ENCODE measurements around the gene SMURF1.
"Not testable (repeated sequence)": the region's sequence is repeated elsewhere in the genome, so short reads cannot be mapped to it uniquely, and the experiment has no call there.

SMURF1 gene

GRCh38 chr7:99118077-99118476 lies 25.8 kb downstream of the SMURF1 start:
- no peak for DNase-seq

GRCh38 chr7:99116144-99116543 lies 27.8 kb downstream of the SMURF1 start:
- no peak for DNase-seq

- DNase-seq = no peak
Observed at GRCh38 chr7:99115379-99115778, 28.5 kb downstream of the SMURF1 start.

GRCh38 chr7:99112979-99113378 lies 30.9 kb downstream of the SMURF1 start:
- DNase-seq = no peak

GRCh38 chr7:99112097-99112496 lies 31.8 kb downstream of the SMURF1 start:
- DNase-seq = no peak

GRCh38 chr7:99111591-99111990 lies 32.3 kb downstream of the SMURF1 start:
- DNase-seq = no peak

- no peak for DNase-seq
Observed at GRCh38 chr7:99109108-99110051, 34.5 kb downstream of the SMURF1 start.

GRCh38 chr7:99108613-99109012 lies 35.3 kb downstream of the SMURF1 start:
- DNase-seq = no peak

- no peak for DNase-seq
Observed at GRCh38 chr7:99106821-99107241, 37.1 kb downstream of the SMURF1 start.

- DNase-seq = no peak
Observed at GRCh38 chr7:99106411-99106810, 37.5 kb downstream of the SMURF1 start.

GRCh38 chr7:99105756-99106155 lies 38.2 kb downstream of the SMURF1 start:
- DNase-seq = no peak

GRCh38 chr7:99104631-99105030 lies 39.3 kb downstream of the SMURF1 start:
- DNase-seq = no peak

- not testable (repeated sequence) for DNase-seq
Observed at GRCh38 chr7:99103836-99104235, 40.1 kb downstream of the SMURF1 start.

- no peak for DNase-seq
Observed at GRCh38 chr7:99102809-99103690, 40.9 kb downstream of the SMURF1 start.

GRCh38 chr7:99102361-99102760 lies 41.5 kb downstream of the SMURF1 start:
- no peak for DNase-seq

GRCh38 chr7:99101516-99101915 lies 42.4 kb downstream of the SMURF1 start:
- not testable (repeated sequence) for DNase-seq

GRCh38 chr7:99099499-99100077 lies 44.3 kb downstream of the SMURF1 start:
- DNase-seq = no peak

- no peak for DNase-seq
Observed at GRCh38 chr7:99098824-99099498, 44.9 kb downstream of the SMURF1 start.

- DNase-seq = no peak
Observed at GRCh38 chr7:99098286-99098823, 45.6 kb downstream of the SMURF1 start.

GRCh38 chr7:99097730-99098129 lies 46.2 kb downstream of the SMURF1 start:
- no peak for DNase-seq

GRCh38 chr7:99096124-99096887 lies 47.6 kb downstream of the SMURF1 start:
- no peak for DNase-seq

GRCh38 chr7:99095698-99096097 lies 48.2 kb downstream of the SMURF1 start:
- DNase-seq = no peak

Measured in NCI-H1048 (cell line).